NK-92 (cell line): ENCODE results near the gene PPP1R3F.

Experiments used
- DNase-seq: peaks from one replicate; lab custom pipeline; 2025; ENCODE audit not compliant: unreplicated experiment; lab: John Stamatoyannopoulos, UW

The PPP1R3F gene

GRCh38 chrX:49249616-49250015 is 20.0 kb upstream of the PPP1R3F start:
- no peak for DNase-seq

GRCh38 chrX:49250066-49250465 is 19.5 kb upstream of the PPP1R3F start:
- no peak for DNase-seq

DNA sequence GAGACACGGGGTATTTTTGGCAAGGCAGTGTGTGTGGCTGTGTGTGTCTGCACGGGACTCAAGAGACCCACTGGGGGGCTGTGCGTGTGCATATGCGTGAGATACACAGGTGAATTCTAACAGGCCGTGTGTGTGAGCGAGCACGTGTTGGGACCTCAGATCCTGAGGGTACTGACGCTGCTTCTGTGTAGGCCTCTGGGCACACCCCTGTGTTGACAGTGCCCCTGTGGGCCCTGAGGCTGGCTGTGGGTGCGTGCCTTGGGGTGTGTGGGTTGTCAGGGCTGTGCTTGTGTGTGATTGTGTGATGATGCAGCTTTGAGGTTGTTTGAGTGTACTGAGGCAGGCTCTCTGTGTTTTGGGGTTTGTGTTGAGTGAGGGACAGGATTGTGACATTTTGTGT is 19.0 kb upstream of the PPP1R3F start:
- no peak for DNase-seq

- no peak for DNase-seq
These were observed 18.3 kb upstream of the PPP1R3F start for GRCh38 chrX:49251325-49251724.

DNA sequence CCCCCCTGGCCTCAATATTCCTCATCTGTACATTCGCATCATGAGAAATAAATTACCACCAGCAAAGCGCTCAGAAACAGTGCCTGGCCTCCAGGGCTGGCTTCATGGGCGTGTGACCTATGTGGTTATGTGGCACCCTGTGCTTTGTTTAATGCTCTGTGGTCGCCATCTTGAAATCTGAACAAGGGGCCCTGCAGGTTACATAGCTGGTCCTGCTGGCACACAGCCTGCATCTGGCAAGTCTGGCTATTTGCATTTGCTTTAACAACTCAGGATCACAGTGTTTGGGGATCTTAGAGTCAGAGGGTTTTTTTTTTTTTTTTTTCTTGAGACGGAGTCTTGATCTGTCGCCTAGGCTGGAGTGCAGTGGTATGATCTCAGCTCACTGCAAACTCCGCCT is 15.0 kb upstream of the PPP1R3F start:
- DNase-seq, result no peak

DNA sequence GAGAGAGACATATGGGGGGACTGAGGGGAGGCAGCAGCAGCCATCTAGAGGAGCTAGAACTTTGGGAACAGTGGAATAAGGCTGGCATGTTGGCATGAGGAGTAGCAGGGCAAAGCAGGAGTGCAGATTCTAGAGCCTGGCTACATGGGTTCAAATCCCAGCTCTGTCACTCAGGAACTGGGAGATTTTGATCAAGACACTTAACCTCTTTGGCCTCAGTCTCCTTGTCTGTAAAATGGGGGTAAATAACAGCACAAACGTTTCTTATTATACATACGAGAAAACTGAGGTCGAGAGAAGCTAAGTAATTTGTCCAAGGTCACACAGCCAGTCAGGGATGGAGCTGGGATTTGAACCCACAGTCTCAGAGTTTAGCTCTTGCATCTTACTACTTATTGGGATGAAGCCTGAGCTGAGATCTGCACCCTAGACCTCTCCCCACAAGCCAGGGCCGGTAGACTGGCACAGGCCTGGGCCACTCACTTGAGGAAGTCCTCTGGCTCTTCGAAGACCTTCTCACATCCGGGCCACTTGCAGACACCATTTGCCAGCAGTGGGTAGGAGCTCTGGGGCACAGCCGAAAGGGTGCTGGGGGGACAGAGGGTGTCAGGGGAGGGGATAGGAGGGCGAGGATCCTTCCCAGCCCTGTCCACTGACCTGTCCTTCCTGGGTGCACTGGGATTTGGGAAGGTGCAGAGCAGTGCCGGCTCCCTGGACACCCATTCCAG is 13.2 kb upstream of the PPP1R3F start:
- DNase-seq, result no peak

DNA sequence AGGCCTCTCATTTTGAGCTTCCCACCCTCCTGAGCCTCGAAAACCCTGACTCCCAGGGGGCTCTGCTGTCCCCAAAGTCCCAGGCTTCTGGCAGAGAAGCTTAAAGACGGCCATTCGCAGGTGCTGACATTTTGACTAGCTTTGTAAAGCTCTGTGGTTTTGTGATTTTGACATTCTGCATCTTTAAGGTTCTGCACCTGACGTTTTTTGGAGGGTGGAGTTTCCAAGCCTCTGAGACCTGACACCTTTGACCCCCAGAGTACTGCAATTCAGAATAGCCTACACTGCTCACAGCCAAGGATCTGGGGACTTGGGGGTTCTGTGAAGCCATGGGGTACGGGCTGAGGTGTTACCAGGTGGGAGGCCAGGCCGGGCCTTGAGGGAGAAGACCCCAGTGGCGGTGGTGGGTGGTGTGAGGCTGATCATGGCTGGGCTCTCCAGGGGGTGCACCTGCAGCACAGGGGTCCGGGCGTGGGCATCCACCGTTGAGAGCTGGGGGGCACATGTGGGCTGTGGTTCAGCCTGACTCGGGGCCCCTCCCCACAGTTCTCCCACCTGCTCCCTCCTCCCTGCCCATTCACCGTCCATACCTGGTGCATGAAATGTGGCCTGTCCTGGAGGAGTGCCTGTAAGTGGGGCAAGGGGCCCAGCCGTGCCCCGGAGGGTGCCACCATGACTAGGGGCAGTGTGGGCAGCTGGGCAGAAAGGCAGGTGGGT is 12.4 kb upstream of the PPP1R3F start:
- no peak for DNase-seq

GRCh38 chrX:49257846-49258748 is 11.5 kb upstream of the PPP1R3F start:
- DNase-seq, result no peak

GRCh38 chrX:49258749-49259124 is 10.9 kb upstream of the PPP1R3F start:
- no peak for DNase-seq

- no peak for DNase-seq
These were observed 9.2 kb upstream of the PPP1R3F start for GRCh38 chrX:49260221-49260985.

DNA sequence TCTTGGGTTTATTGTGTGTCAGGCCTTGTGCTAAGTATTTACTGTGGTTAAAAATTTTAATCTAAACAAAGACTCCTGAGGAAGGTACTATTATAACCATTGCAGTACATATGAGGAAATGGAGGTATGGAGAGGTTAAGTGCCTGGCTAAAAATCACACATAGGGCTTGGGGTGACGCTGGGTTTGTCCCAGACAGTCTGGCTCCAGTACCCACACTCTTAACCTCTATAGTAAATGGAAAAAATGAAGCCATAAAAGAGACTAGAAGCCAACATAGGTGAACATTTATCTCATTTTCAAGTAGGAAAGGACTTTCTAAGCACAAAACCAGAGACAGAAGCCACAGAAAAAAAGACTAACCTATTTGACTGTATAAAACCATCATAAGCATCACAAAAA is 7.0 kb upstream of the PPP1R3F start:
- no peak for DNase-seq

DNA sequence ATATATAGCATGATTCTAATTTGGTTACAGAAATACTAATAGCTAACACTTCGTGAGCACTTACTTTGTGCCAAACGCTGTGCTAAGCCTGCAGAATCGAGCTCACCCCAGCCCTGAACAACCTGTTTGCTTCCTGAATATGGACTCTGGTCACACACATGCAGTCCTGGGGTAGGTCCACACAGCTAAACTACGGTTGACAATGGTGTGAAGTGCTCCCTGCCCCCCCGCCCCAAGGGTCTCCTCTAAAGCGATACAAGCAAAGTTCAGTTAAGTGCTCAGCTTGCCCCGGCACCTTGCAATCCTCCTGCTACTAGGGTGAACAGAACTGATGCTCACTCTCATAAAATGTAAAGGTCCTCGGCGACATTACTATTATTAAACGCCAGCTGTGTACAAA is 6.0 kb upstream of the PPP1R3F start:
- DNase-seq, result no peak

- no peak for DNase-seq
These were observed 5.1 kb upstream of the PPP1R3F start, which contains the start of gene FOXP3 for GRCh38 chrX:49264460-49264859. Gene FOXP3, minus strand, starts transcription at chrX:49264710. Its CDS starts 6,205 bp downstream, at chrX:49258505.

- no peak for DNase-seq
These were observed 2.8 kb upstream of the PPP1R3F start for GRCh38 chrX:49266523-49267445.

DNA sequence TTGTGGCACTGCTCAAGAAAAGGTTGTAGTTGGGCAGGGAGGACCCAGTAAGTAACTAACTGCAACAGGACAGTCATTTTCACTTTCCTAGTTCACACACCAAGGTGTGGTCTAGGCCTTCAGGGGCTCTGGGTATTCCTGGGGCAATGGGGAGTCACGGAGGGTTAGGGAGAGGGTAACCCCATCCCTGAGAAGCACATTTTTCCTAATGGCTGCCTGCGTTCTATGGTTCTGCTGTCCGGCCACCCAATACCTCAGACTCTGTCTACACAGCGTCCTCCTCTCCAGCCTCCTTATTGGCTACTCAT is 937 bp upstream of the PPP1R3F start:
- no peak for DNase-seq

GRCh38 chrX:49269010-49269766 is 405 bp upstream of the PPP1R3F start:
- DNase-seq, result peak; percentile 68

DNA sequence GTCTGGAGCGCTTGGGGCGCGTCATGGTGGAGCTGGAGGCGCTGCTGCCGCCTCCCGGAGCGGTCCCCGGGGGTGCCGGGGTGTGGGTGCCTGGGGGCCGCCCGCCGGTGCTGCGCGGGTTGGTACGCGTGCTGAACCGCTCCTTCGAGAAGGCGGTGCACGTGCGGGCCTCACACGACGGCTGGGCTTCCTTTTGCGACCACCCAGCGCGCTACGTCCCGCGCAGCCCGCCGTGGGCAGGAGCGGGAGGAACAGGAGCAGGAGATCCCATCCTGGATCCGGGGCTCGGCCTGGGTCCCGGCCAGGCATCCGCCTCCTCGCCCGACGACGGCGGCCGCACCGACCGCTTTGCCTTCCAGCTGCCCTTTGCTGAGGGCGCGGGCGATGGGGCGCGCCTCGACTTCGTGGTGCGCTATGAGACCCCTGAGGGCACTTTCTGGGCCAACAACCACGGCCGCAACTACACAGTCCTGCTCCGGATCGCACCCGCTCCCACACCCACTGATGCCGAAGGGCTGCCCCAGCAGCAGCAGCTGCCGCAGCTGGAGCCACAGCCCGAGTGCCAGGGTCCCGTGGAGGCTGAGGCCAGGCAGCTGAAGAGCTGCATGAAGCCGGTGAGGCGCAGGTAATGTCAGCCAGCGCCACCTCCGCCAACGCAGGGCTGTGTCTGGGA is 792 bp downstream of the PPP1R3F start:
- no peak for DNase-seq

- DNase-seq, result no peak
These were observed 1.7 kb downstream of the PPP1R3F start for GRCh38 chrX:49271341-49271740.

DNA sequence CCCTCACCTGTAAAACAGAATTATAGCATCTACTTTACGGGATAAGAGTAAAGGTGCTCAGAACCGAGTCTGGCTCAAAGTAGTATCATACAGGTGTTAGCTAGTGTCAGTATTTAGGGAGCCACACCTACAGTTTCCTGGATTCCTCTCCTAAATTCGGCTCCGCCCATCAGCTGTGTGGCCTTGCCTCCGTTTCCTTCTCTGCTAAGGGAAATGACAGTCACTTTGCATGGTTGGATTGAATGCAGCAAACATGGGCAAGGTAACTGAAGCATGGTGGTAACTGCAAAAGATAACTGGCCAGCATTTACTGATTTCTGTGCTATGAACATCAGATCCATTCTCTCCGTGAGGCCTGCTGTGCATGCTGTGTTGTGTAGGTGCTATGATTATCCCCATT is 2.8 kb downstream of the PPP1R3F start:
- no peak for DNase-seq
